Stimulated activated CD4-positive, alpha-beta T cell treated with anti-CD3 and anti-CD28 coated beads, Interleukin-2, amount 100 ng/mL, for 48 hours (primary cell): Measurements from ENCODE around the gene TBC1D23.
"Not testable (repeated sequence)": the region's sequence is repeated elsewhere in the genome, so short reads cannot be mapped to it uniquely, and the experiment has no call there.

ENCODE experiments used
- DNase-seq, 2 donors: peaks; one replicate each; pipeline ENCODE4 v3.0.0-alpha.2; 2020

The TBC1D23 gene

GRCh38 chr3:100260685-100261484 lies at the start of gene TBC1D23:
TSS of gene TBC1D23 (plus strand) at chr3:100260992. CDS start at chr3:100261019, 27 bp downstream.
- peak; percentile 91 to 92 for DNase-seq

GRCh38 chr3:100213891-100214573 lies 46.8 kb upstream of the TBC1D23 start:
- no peak for DNase-seq

- no peak for DNase-seq
Measured at GRCh38 chr3:100214574-100214964, 46.2 kb upstream of the TBC1D23 start.

GRCh38 chr3:100216713-100217112 lies 44.1 kb upstream of the TBC1D23 start:
- DNase-seq: no peak

- no peak for DNase-seq
Measured at GRCh38 chr3:100221159-100221558, 39.6 kb upstream of the TBC1D23 start.

- DNase-seq: no peak
Measured at GRCh38 chr3:100225193-100225592, 35.6 kb upstream of the TBC1D23 start.

GRCh38 chr3:100225883-100226282 lies 34.9 kb upstream of the TBC1D23 start:
- no peak for DNase-seq

GRCh38 chr3:100226712-100227429 lies 33.9 kb upstream of the TBC1D23 start:
- DNase-seq: no peak

- DNase-seq: no peak
Measured at GRCh38 chr3:100227511-100227921, 33.3 kb upstream of the TBC1D23 start.

- DNase-seq: no peak
Measured at GRCh38 chr3:100228247-100228646, 32.5 kb upstream of the TBC1D23 start.

- not testable (repeated sequence) for DNase-seq
Measured at GRCh38 chr3:100229188-100229587, 31.6 kb upstream of the TBC1D23 start.

- DNase-seq: no peak
Measured at GRCh38 chr3:100230710-100231109, 30.1 kb upstream of the TBC1D23 start.

- no peak for DNase-seq
Measured at GRCh38 chr3:100231668-100232067, 29.1 kb upstream of the TBC1D23 start.

GRCh38 chr3:100234364-100234763 lies 26.4 kb upstream of the TBC1D23 start:
- no peak for DNase-seq

GRCh38 chr3:100238599-100238998 lies 22.2 kb upstream of the TBC1D23 start:
- no peak for DNase-seq

- not testable (repeated sequence) for DNase-seq
Measured at GRCh38 chr3:100242471-100242870, 18.3 kb upstream of the TBC1D23 start.

GRCh38 chr3:100244264-100244663 lies 16.5 kb upstream of the TBC1D23 start:
- DNase-seq: no peak

GRCh38 chr3:100245136-100245535 lies 15.7 kb upstream of the TBC1D23 start:
- no peak for DNase-seq

- DNase-seq: peak in 1 of 2 donors; percentile 19
Measured at GRCh38 chr3:100245927-100246326, 14.9 kb upstream of the TBC1D23 start.

GRCh38 chr3:100246999-100247398 lies 13.8 kb upstream of the TBC1D23 start:
- DNase-seq: no peak

GRCh38 chr3:100252001-100252400 lies 8.8 kb upstream of the TBC1D23 start:
- no peak for DNase-seq

GRCh38 chr3:100254168-100254777 lies 6.5 kb upstream of the TBC1D23 start:
- DNase-seq: peak in 1 of 2 donors; percentile 12

- DNase-seq: no peak
Measured at GRCh38 chr3:100256731-100257151, 4.1 kb upstream of the TBC1D23 start.
